Progenitor cell of endocrine pancreas (in vitro differentiated cells): ENCODE data around the gene NEURL1B. TPM values are rescaled to one million over a fixed set of nuclear protein-coding genes. Genes with fewer than 3 reads are reported as not detected.

Source experiments
- DNase-seq: peaks from one replicate; pipeline ENCODE4 v3.0.0; 2021; ENCODE audit warnings: low spot score; ENCODE audit not compliant: unreplicated experiment
- H3K27ac Mint-ChIP-seq: 2 replicates; pipeline ENCODE4 v1.8.0; 2021; ENCODE audit warnings: mild to moderate bottlenecking, moderate library complexity, mixed read lengths
- H3K27me3 Mint-ChIP-seq: 2 replicates; pipeline ENCODE4 v1.8.0; 2021; ENCODE audit warnings: mixed read lengths
- H3K36me3 Mint-ChIP-seq: 2 replicates; pipeline ENCODE4 v1.8.0; 2022; ENCODE audit warnings: mixed read lengths; ENCODE audit not compliant: insufficient read depth
- H3K4me1 Mint-ChIP-seq: 2 replicates; pipeline ENCODE4 v1.8.0; 2021; ENCODE audit warnings: low read depth, mixed read lengths
- H3K4me3 Mint-ChIP-seq: 2 replicates; pipeline ENCODE4 v1.8.0; 2021; ENCODE audit warnings: low read depth, mild to moderate bottlenecking, moderate library complexity, mixed read lengths
- H3K9me3 Mint-ChIP-seq: 2 replicates; pipeline ENCODE4 v1.8.0; 2021; ENCODE audit warnings: low read depth, mixed read lengths
- CTCF ChIP-seq: fragments of 200-600 bp; sonication (generic); IDR thresholded peaks from one replicate; pipeline ENCODE4 v1.5.0; 2021; ENCODE audit warnings: antibody characterized with exemption, mild to moderate bottlenecking; ENCODE audit not compliant: unreplicated experiment
- total RNA-seq: library from RNA; stranded (reverse); gene quantifications from 2 replicates; pipeline ENCODE4 v1.2.1, GENCODE V29; 2021

Gene NEURL1B
- total RNA-seq, 1 donor from 2014 or later: 4.0 TPM

GRCh38 chr5:172723508-172723907, 82.4 kb downstream of the NEURL1B start:
- no peak overlapping the region for H3K27ac Mint-ChIP-seq
- no peak for TF ChIP-seq CTCF

GRCh38 chr5:172724242-172725183, 83.5 kb downstream of the NEURL1B start:
- H3K36me3 Mint-ChIP-seq: no peaks in the 10 kb centered on the region
- no peak overlapping the region for H3K27ac Mint-ChIP-seq
- TF ChIP-seq CTCF: no peak
- H3K4me1 Mint-ChIP-seq: peaks cover 24% of the 10 kb centered on the region
- H3K4me3 Mint-ChIP-seq: no peak overlapping the region
- no peak for DNase-seq
- peaks cover 27% of the 10 kb centered on the region for H3K27me3 Mint-ChIP-seq
- no peaks in the 10 kb centered on the region for H3K9me3 Mint-ChIP-seq

More at GRCh38 chr5:172723508-172723907, 82.4 kb downstream of the NEURL1B start:
- no peak overlapping the region for H3K4me3 Mint-ChIP-seq
- no peaks in the 10 kb centered on the region for H3K36me3 Mint-ChIP-seq
- H3K27me3 Mint-ChIP-seq: peaks cover 27% of the 10 kb centered on the region
- no peaks in the 10 kb centered on the region for H3K9me3 Mint-ChIP-seq
- peaks cover 24% of the 10 kb centered on the region for H3K4me1 Mint-ChIP-seq
- DNase-seq: no peak

- DNase-seq: no peak
- Mint-ChIP-seq H3K27me3 (peaks cover 20% of the 10 kb centered on the region), H3K9me3 (no peaks in the 10 kb centered on the region), H3K4me1 (peaks cover 24% of the 10 kb centered on the region), H3K27ac (no peak overlapping the region), H3K4me3 (no peak overlapping the region), H3K36me3 (no peaks in the 10 kb centered on the region)
- TF ChIP-seq CTCF: no peak
These were observed 84.2 kb downstream of the NEURL1B start for GRCh38 chr5:172725273-172725672.

- no peak overlapping the region for H3K27ac Mint-ChIP-seq
- H3K36me3 Mint-ChIP-seq: no peaks in the 10 kb centered on the region
- no peak for DNase-seq
- no peak for TF ChIP-seq CTCF
- no peaks in the 10 kb centered on the region for H3K9me3 Mint-ChIP-seq
- peaks cover 24% of the 10 kb centered on the region for H3K4me1 Mint-ChIP-seq
- H3K4me3 Mint-ChIP-seq: no peak overlapping the region
- peaks cover 20% of the 10 kb centered on the region for H3K27me3 Mint-ChIP-seq
These were observed 84.7 kb downstream of the NEURL1B start for GRCh38 chr5:172725785-172726184.

- no peaks in the 10 kb centered on the region for H3K36me3 Mint-ChIP-seq
- no peaks in the 10 kb centered on the region for H3K9me3 Mint-ChIP-seq
- H3K4me3 Mint-ChIP-seq: no peak overlapping the region
- H3K27me3 Mint-ChIP-seq: peaks cover 14% of the 10 kb centered on the region
- H3K27ac Mint-ChIP-seq: no peak overlapping the region
- DNase-seq: no peak
- TF ChIP-seq CTCF: no peak
- peaks cover 24% of the 10 kb centered on the region for H3K4me1 Mint-ChIP-seq
These were observed 85.9 kb downstream of the NEURL1B start for GRCh38 chr5:172726966-172727365.
